GM12865 (cell line): ENCODE results near the gene RWDD4.

ENCODE experiments used
- DNase-seq: peaks from one replicate; pipeline ENCODE4 v3.0.0; 2010; ENCODE audit warnings: low read depth
- H3K4me3 ChIP-seq: 2 replicates; pipeline ENCODE4 v1.5.1; 2011; ENCODE audit warnings: mild to moderate bottlenecking, low read depth, low read length, control low read depth
- CTCF ChIP-seq: IDR thresholded peaks from 2 replicates; pipeline ENCODE4 v1.5.1; 2011; ENCODE audit warnings: low read length, control low read depth, low read depth, inconsistent platforms; ENCODE audit not compliant: insufficient read depth; ENCODE audit errors: missing control alignments

RWDD4 gene

GRCh38 chr4:183617075-183617474 lies 41.9 kb downstream of the RWDD4 start:
- no peak overlapping the region for H3K4me3 ChIP-seq
- no peak for DNase-seq
- TF ChIP-seq CTCF = no peak

- no peak for TF ChIP-seq CTCF
- H3K4me3 ChIP-seq = no peak overlapping the region
- no peak for DNase-seq
Measured at GRCh38 chr4:183612329-183613250, 46.4 kb downstream of the RWDD4 start.

- H3K4me3 ChIP-seq = no peak overlapping the region
- no peak for TF ChIP-seq CTCF
- no peak for DNase-seq
Measured at GRCh38 chr4:183611210-183611830, 47.7 kb downstream of the RWDD4 start.

- no peak for DNase-seq
- TF ChIP-seq CTCF = no peak
- no peak overlapping the region for H3K4me3 ChIP-seq
Measured at GRCh38 chr4:183610613-183611012, 48.4 kb downstream of the RWDD4 start.

- no peak for DNase-seq
- H3K4me3 ChIP-seq = no peak overlapping the region
- no peak for TF ChIP-seq CTCF
Measured at GRCh38 chr4:183610033-183610432, 49.0 kb downstream of the RWDD4 start.

- DNase-seq = no peak
- no peak for TF ChIP-seq CTCF
- no peak overlapping the region for H3K4me3 ChIP-seq
Measured at GRCh38 chr4:183609151-183609550, 49.8 kb downstream of the RWDD4 start.

GRCh38 chr4:183607894-183608293 lies 51.1 kb downstream of the RWDD4 start:
- H3K4me3 ChIP-seq = no peak overlapping the region
- TF ChIP-seq CTCF = no peak
- DNase-seq = no peak
